ENCODE results near the gene KCNN3. TPM values are rescaled to one million over a fixed set of nuclear protein-coding genes. Genes with fewer than 3 reads are reported as not detected.
A peak's percentile ranks its signal among the peaks of the same experiment; 100 is the strongest.

Gene KCNN3
- total and polyA plus RNA-seq, 2 of the 8 experiments (the other 6 are each of a cell fraction or from before 2014, with no cell fraction given): 2.8 to 3.7 TPM

DNA sequence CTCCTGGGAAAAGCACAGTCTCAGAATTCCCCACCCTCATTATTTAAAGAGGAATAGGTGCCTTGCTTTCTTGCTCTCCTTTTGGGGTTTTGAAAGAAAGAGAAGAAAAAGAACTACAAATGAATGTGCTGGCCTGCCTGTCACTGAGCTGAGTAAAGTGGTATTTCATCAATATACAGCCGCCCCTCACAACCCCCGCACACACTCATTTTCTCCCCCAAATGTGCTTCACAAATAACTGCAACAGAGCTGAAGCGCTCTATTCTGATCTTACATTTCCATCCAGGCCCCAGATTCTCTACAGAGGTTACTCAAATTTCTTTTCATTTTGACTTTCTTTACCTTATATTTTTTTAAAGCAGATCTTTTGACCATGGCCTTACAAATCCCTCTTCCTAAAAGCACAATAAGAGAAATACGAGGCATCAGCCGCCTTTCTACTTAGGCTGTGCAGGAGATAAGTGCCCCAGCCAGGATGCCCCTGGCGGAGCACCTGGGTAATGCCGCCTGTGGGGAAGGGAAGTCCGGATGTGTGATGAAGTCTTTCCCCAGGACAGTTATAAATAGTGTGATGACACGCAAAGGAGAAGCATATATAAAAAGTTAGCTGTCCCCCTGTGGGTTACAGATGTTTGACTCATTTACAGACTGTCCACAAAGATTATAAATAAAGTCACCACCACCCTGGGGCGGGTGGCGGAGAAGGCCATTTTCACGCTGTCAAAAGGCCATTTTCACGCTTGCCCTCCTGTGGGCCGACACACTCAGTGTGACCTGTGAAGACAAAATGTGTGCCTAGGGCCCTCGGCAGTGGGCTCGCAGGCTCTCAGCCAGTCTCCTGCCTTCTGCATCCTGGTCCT is 6.5 kb downstream of the KCNN3 start:
- Histone ChIP-seq H2AK5ac (ENCODE audit: low read depth, low read length) (no peak overlapping the region), H2BK120ac (replicated peaks; ENCODE audit: low read depth, low read length) (no peak overlapping the region), H2BK15ac (ENCODE audit: low read length) (peak overlapping the region; percentile 95), H4K5ac (ENCODE audit: insufficient read length, low read depth, low read length) (no peak overlapping the region), H2BK12ac (ENCODE audit: low read depth, low read length) (peak overlapping the region; percentile 80), H3K4ac (replicated peaks; ENCODE audit: insufficient read length, low read depth, low read length) (no peak overlapping the region), H4K20me1 (replicated peaks in 1 of 2; ENCODE audit: control insufficient read depth in 1 of 2, insufficient read depth in 2 of 2, low read length in 2 of 2) (no peaks in the 10 kb centered on the region), H3K9me3 (ENCODE audit: insufficient read depth in 2 of 2, low read depth in 1 of 2, low read length in 1 of 2) (no peaks in the 10 kb centered on the region), H3K79me1 (ENCODE audit: low read depth, low read length) (no peaks in the 10 kb centered on the region), H3K18ac (ENCODE audit: extremely low read depth, low read length) (no peak overlapping the region), H4K91ac (replicated peaks; ENCODE audit: insufficient read length, low read length) (no peak overlapping the region), H3K4me3 (ENCODE audit: extremely low read depth in 1 of 4, insufficient read depth in 2 of 4, low read depth in 3 of 4, low read length in 4 of 4) (no peak overlapping the region), H3K27ac (ENCODE audit: low read depth, low read length) (no peak overlapping the region), H3K4me2 (ENCODE audit: insufficient read depth in 1 of 2, low read depth in 2 of 2, low read length in 2 of 2) (no peak overlapping the region; a peak in 1 of 4 replicates), H3K79me2 (ENCODE audit: control insufficient read depth in 1 of 2, insufficient read depth in 2 of 2, low read length in 2 of 2) (no peaks in the 10 kb centered on the region), H3K9ac (replicated peaks in 1 of 4; ENCODE audit: extremely low read depth in 1 of 4, low read depth in 3 of 4, low read length in 3 of 4) (no peak overlapping the region), H2BK20ac (ENCODE audit: low read length) (0 out of 2 replicates have a peak overlapping the region, but pooled peaks have one; percentile 86), H3K27me3 (replicated peaks in 1 of 4; ENCODE audit: control insufficient read depth in 3 of 4, extremely low read depth in 1 of 4, insufficient read depth in 3 of 4, low read length in 3 of 4) (peaks cover 0 to 6% (median 5%) of the 10 kb centered on the region in 4 experiments; a peak in 3 of 7 replicates), H3K14ac (ENCODE audit: insufficient read length) (no peak overlapping the region), H3K56ac (replicated peaks; ENCODE audit: insufficient read length, low read depth, low read length) (no peak overlapping the region), H3K23ac (ENCODE audit: insufficient read length) (no peak overlapping the region), H3K36me3 (ENCODE audit: control insufficient read depth in 2 of 4, insufficient read depth in 4 of 4, low read length in 3 of 4) (no peaks in the 10 kb centered on the region), H2BK5ac (ENCODE audit: low read depth, low read length) (no peak overlapping the region), H3K23me2 (ENCODE audit: low read depth, low read length) (no peaks in the 10 kb centered on the region; the same call in 1 of the 2 replicates), H3K4me1 (replicated peaks in 1 of 4; ENCODE audit: control insufficient read depth in 3 of 4, insufficient read depth in 4 of 4, low read length in 3 of 4) (peaks cover 10 to 36% (median 15%) of the 10 kb centered on the region in 4 experiments; a peak in 6 of 7 replicates), H4K8ac (ENCODE audit: extremely low read depth, insufficient read depth, low read length) (no peak overlapping the region; the same call in 1 of the 2 replicates), H2AFZ (ENCODE audit: low read length) (no peak overlapping the region)
- no peak for FAIRE-seq
- WGBS, 2 experiments (ENCODE audit: extremely low coverage in 1 of 2, insufficient coverage in 1 of 2, insufficient read length in 1 of 2, insufficient replicate concordance in 2 of 2, low coverage in 1 of 2, low lambda C conversion rate in 2 of 2, missing lambda C conversion rate in 1 of 2): 72% methylated on average over 16 of the region's 16 CpGs; no CpG with 5 or more reads in 1 of the 2 experiments
- POLR2A ChIA-PET (ENCODE audit: partially characterized antibody): interaction anchor here (1.9 kb wide), 1 partner anchor 10 kb away, joined by 5 read pairs; no protein-coding TSS in a partner anchor
- TF ChIP-seq, protein P1, sequence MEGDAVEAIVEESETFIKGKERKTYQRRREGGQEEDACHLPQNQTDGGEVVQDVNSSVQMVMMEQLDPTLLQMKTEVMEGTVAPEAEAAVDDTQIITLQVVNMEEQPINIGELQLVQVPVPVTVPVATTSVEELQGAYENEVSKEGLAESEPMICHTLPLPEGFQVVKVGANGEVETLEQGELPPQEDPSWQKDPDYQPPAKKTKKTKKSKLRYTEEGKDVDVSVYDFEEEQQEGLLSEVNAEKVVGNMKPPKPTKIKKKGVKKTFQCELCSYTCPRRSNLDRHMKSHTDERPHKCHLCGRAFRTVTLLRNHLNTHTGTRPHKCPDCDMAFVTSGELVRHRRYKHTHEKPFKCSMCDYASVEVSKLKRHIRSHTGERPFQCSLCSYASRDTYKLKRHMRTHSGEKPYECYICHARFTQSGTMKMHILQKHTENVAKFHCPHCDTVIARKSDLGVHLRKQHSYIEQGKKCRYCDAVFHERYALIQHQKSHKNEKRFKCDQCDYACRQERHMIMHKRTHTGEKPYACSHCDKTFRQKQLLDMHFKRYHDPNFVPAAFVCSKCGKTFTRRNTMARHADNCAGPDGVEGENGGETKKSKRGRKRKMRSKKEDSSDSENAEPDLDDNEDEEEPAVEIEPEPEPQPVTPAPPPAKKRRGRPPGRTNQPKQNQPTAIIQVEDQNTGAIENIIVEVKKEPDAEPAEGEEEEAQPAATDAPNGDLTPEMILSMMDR (IDR thresholded peaks at IDR 0.05; ENCODE audit: control extremely low read depth in 1 of 3, insufficient read depth in 1 of 3, low read depth in 1 of 3, low read length in 3 of 3): peak; percentile 67 to 86 (median 80)
- peak; percentile 46 to 62 for TF ChIP-seq RAD21 (IDR thresholded peaks at IDR 0.05 in 1 of 2, conservative IDR thresholded peaks at IDR 0.05 in 1 of 2; ENCODE audit: low read depth in 2 of 2, low read length in 2 of 2)
- no peak for TF ChIP-seq SIRT6 (IDR thresholded peaks at IDR 0.05; ENCODE audit: low read length)
- peak in 1 of 2 experiments; percentile 76 for DNase-seq (ENCODE audit: low read depth in 1 of 2, low spot score in 2 of 2)
- CTCF ChIA-PET (ENCODE audit: partially characterized antibody): interaction anchor here (0.7 to 3.7 kb wide), 46 partner anchors 9 to 207 kb away, joined by 3 to 17 read pairs (median 4); partner anchors contain the start of gene FLAD1
